ENCODE data around the gene TNS3.
"Not testable (repeated sequence)": the region's sequence is repeated elsewhere in the genome, so short reads cannot be mapped to it uniquely, and the experiment has no call there.

TNS3 gene

GRCh38 chr7:47617131-47617530 lies 35.2 kb upstream of the TNS3 start:
- H3K4me1 ChIP-seq (ENCODE audit: control insufficient read depth, low read depth, low read length) = no peaks in the 10 kb centered on the region

GRCh38 chr7:47614450-47614849 lies 32.5 kb upstream of the TNS3 start:
- Histone ChIP-seq H3K9me3 (ENCODE audit: control insufficient read depth, low read depth, low read length) (no peaks in the 10 kb centered on the region), H3K4me1 (ENCODE audit: control insufficient read depth, low read depth, low read length) (no peaks in the 10 kb centered on the region), H3K36me3 (ENCODE audit: control insufficient read depth, low read depth, low read length) (no peaks in the 10 kb centered on the region), H3K27me3 (ENCODE audit: control insufficient read depth, insufficient read depth, low read length) (no peaks in the 10 kb centered on the region), H3K9ac (ENCODE audit: low read length) (no peak overlapping the region), H3K27ac (ENCODE audit: low read length) (no peak overlapping the region), H3K4me3 (ENCODE audit: low read length) (no peak overlapping the region)

More at GRCh38 chr7:47617131-47617530, 35.2 kb upstream of the TNS3 start:
- Histone ChIP-seq H3K4me3 (ENCODE audit: low read length) (no peak overlapping the region), H3K9ac (ENCODE audit: low read length) (no peak overlapping the region), H3K9me3 (ENCODE audit: control insufficient read depth, low read depth, low read length) (no peaks in the 10 kb centered on the region), H3K36me3 (ENCODE audit: control insufficient read depth, low read depth, low read length) (no peaks in the 10 kb centered on the region), H3K27ac (ENCODE audit: low read length) (no peak overlapping the region), H3K27me3 (ENCODE audit: control insufficient read depth, insufficient read depth, low read length) (no peaks in the 10 kb centered on the region)

GRCh38 chr7:47611045-47611511 lies 29.2 kb upstream of the TNS3 start:
- no peaks in the 10 kb centered on the region for H3K9me3 ChIP-seq (ENCODE audit: control insufficient read depth, low read depth, low read length)
- H3K9ac ChIP-seq (ENCODE audit: low read length) = no peak overlapping the region
- H3K4me1 ChIP-seq (ENCODE audit: control insufficient read depth, low read depth, low read length) = no peaks in the 10 kb centered on the region
- no peaks in the 10 kb centered on the region for H3K27me3 ChIP-seq (ENCODE audit: control insufficient read depth, insufficient read depth, low read length)
- H3K4me3 ChIP-seq (ENCODE audit: low read length) = no peak overlapping the region
- no peak overlapping the region for H3K27ac ChIP-seq (ENCODE audit: low read length)
- H3K36me3 ChIP-seq (ENCODE audit: control insufficient read depth, low read depth, low read length) = no peaks in the 10 kb centered on the region

- H3K9ac ChIP-seq (ENCODE audit: low read length) = no peak overlapping the region
Observed at GRCh38 chr7:47610506-47611044, 28.7 kb upstream of the TNS3 start.

GRCh38 chr7:47609803-47610452 lies 28.0 kb upstream of the TNS3 start:
- Histone ChIP-seq H3K4me3 (ENCODE audit: low read length) (no peak overlapping the region), H3K36me3 (ENCODE audit: control insufficient read depth, low read depth, low read length) (no peaks in the 10 kb centered on the region), H3K9ac (ENCODE audit: low read length) (no peak overlapping the region), H3K27ac (ENCODE audit: low read length) (no peak overlapping the region), H3K27me3 (ENCODE audit: control insufficient read depth, insufficient read depth, low read length) (no peaks in the 10 kb centered on the region), H3K4me1 (ENCODE audit: control insufficient read depth, low read depth, low read length) (no peaks in the 10 kb centered on the region), H3K9me3 (ENCODE audit: control insufficient read depth, low read depth, low read length) (no peaks in the 10 kb centered on the region)

More at GRCh38 chr7:47610506-47611044, 28.7 kb upstream of the TNS3 start:
- no peaks in the 10 kb centered on the region for H3K36me3 ChIP-seq (ENCODE audit: control insufficient read depth, low read depth, low read length)
- H3K4me3 ChIP-seq (ENCODE audit: low read length) = no peak overlapping the region
- no peaks in the 10 kb centered on the region for H3K9me3 ChIP-seq (ENCODE audit: control insufficient read depth, low read depth, low read length)
- no peaks in the 10 kb centered on the region for H3K4me1 ChIP-seq (ENCODE audit: control insufficient read depth, low read depth, low read length)
- no peak overlapping the region for H3K27ac ChIP-seq (ENCODE audit: low read length)
- H3K27me3 ChIP-seq (ENCODE audit: control insufficient read depth, insufficient read depth, low read length) = no peaks in the 10 kb centered on the region

- H3K27ac ChIP-seq (ENCODE audit: low read length); H3K9ac ChIP-seq (ENCODE audit: low read length); H3K36me3 ChIP-seq (ENCODE audit: control insufficient read depth, low read depth, low read length); H3K27me3 ChIP-seq (ENCODE audit: control insufficient read depth, insufficient read depth, low read length); H3K4me3 ChIP-seq (ENCODE audit: low read length); H3K9me3 ChIP-seq (ENCODE audit: control insufficient read depth, low read depth, low read length); H3K4me1 ChIP-seq (ENCODE audit: control insufficient read depth, low read depth, low read length): not testable (repeated sequence)
Observed at GRCh38 chr7:47606593-47607046, 24.7 kb upstream of the TNS3 start.

- Histone ChIP-seq H3K4me3 (ENCODE audit: low read length) (no peak overlapping the region), H3K27me3 (ENCODE audit: control insufficient read depth, insufficient read depth, low read length) (no peaks in the 10 kb centered on the region), H3K36me3 (ENCODE audit: control insufficient read depth, low read depth, low read length) (no peaks in the 10 kb centered on the region), H3K27ac (ENCODE audit: low read length) (no peak overlapping the region), H3K4me1 (ENCODE audit: control insufficient read depth, low read depth, low read length) (no peaks in the 10 kb centered on the region), H3K9ac (ENCODE audit: low read length) (no peak overlapping the region), H3K9me3 (ENCODE audit: control insufficient read depth, low read depth, low read length) (no peaks in the 10 kb centered on the region)
Observed at GRCh38 chr7:47605816-47606575, 24.1 kb upstream of the TNS3 start.

GRCh38 chr7:47604496-47604890 lies 22.6 kb upstream of the TNS3 start:
- H3K9ac ChIP-seq (ENCODE audit: low read length) = no peak overlapping the region
- no peaks in the 10 kb centered on the region for H3K36me3 ChIP-seq (ENCODE audit: control insufficient read depth, low read depth, low read length)
- no peaks in the 10 kb centered on the region for H3K27me3 ChIP-seq (ENCODE audit: control insufficient read depth, insufficient read depth, low read length)
- no peak overlapping the region for H3K27ac ChIP-seq (ENCODE audit: low read length)
- H3K4me1 ChIP-seq (ENCODE audit: control insufficient read depth, low read depth, low read length) = no peaks in the 10 kb centered on the region
- H3K9me3 ChIP-seq (ENCODE audit: control insufficient read depth, low read depth, low read length) = no peaks in the 10 kb centered on the region
- H3K4me3 ChIP-seq (ENCODE audit: low read length) = no peak overlapping the region

GRCh38 chr7:47603514-47604255 lies 21.8 kb upstream of the TNS3 start:
- H3K9me3 ChIP-seq (ENCODE audit: control insufficient read depth, low read depth, low read length); H3K27ac ChIP-seq (ENCODE audit: low read length); H3K27me3 ChIP-seq (ENCODE audit: control insufficient read depth, insufficient read depth, low read length); H3K9ac ChIP-seq (ENCODE audit: low read length); H3K4me3 ChIP-seq (ENCODE audit: low read length); H3K36me3 ChIP-seq (ENCODE audit: control insufficient read depth, low read depth, low read length); H3K4me1 ChIP-seq (ENCODE audit: control insufficient read depth, low read depth, low read length): not testable (repeated sequence)

GRCh38 chr7:47602272-47603004 lies 20.5 kb upstream of the TNS3 start:
- Histone ChIP-seq H3K27me3 (ENCODE audit: control insufficient read depth, insufficient read depth, low read length) (no peaks in the 10 kb centered on the region), H3K9me3 (ENCODE audit: control insufficient read depth, low read depth, low read length) (no peaks in the 10 kb centered on the region), H3K4me3 (ENCODE audit: low read length) (no peak overlapping the region), H3K4me1 (ENCODE audit: control insufficient read depth, low read depth, low read length) (no peaks in the 10 kb centered on the region), H3K9ac (ENCODE audit: low read length) (no peak overlapping the region), H3K27ac (ENCODE audit: low read length) (no peak overlapping the region), H3K36me3 (ENCODE audit: control insufficient read depth, low read depth, low read length) (no peaks in the 10 kb centered on the region)

GRCh38 chr7:47601881-47602249 lies 20.0 kb upstream of the TNS3 start:
- Histone ChIP-seq H3K9me3 (ENCODE audit: control insufficient read depth, low read depth, low read length) (no peaks in the 10 kb centered on the region), H3K27ac (ENCODE audit: low read length) (no peak overlapping the region), H3K4me3 (ENCODE audit: low read length) (no peak overlapping the region), H3K36me3 (ENCODE audit: control insufficient read depth, low read depth, low read length) (no peaks in the 10 kb centered on the region), H3K4me1 (ENCODE audit: control insufficient read depth, low read depth, low read length) (no peaks in the 10 kb centered on the region), H3K27me3 (ENCODE audit: control insufficient read depth, insufficient read depth, low read length) (no peaks in the 10 kb centered on the region), H3K9ac (ENCODE audit: low read length) (no peak overlapping the region)
